SK-N-SH treated with all-trans-retinoic acid at 6 μM for 48 hours (cell line): Measurements from ENCODE around the gene SPP2.

Experiments
- ATAC-seq: fragments of 200-7000 bp; cut with Tn5 transposase; 3 replicates; pipeline ENCODE4 v1.9.1; 2020; ENCODE audit warnings: mild to moderate bottlenecking, moderate library complexity
- BACH2 ChIP-seq: fragments of 250-450 bp; sonication (Bioruptor Pico); IDR thresholded peaks from 2 replicates; pipeline ENCODE4 v1.9.0; 2021; ENCODE audit warnings: mild to moderate bottlenecking, borderline replicate concordance
- CREB5 ChIP-seq: fragments of 250-450 bp; sonication (Bioruptor Pico); IDR thresholded peaks from 2 replicates; pipeline ENCODE4 v1.5.1; 2020; ENCODE audit warnings: low read depth, mild to moderate bottlenecking, moderate library complexity
- ESRRG ChIP-seq: fragments of 250-450 bp; sonication (Bioruptor Pico); IDR thresholded peaks from 2 replicates; pipeline ENCODE4 v1.6.1; 2021; ENCODE audit warnings: mild to moderate bottlenecking
- GLIS3 ChIP-seq: fragments of 250-450 bp; sonication (Bioruptor Pico); IDR thresholded peaks from 2 replicates; pipeline ENCODE4 v1.5.0; 2020; ENCODE audit warnings: mild to moderate bottlenecking, moderate library complexity
- ISL1 ChIP-seq: fragments of 250-450 bp; sonication (Bioruptor Pico); IDR thresholded peaks from 2 replicates; pipeline ENCODE4 v2.1.2; 2022; ENCODE audit warnings: mild to moderate bottlenecking, moderate library complexity
- PATZ1 ChIP-seq: fragments of 250-450 bp; sonication (Bioruptor Pico); IDR thresholded peaks from 2 replicates; pipeline ENCODE4 v1.8.0; 2020; ENCODE audit warnings: mild to moderate bottlenecking, moderate library complexity, borderline replicate concordance
- POU6F1 ChIP-seq: fragments of 250-450 bp; sonication (Bioruptor Pico); IDR thresholded peaks from 2 replicates; pipeline ENCODE4 v1.8.0; 2021; ENCODE audit warnings: low read depth, mild to moderate bottlenecking, moderate library complexity, borderline replicate concordance
- PPARA ChIP-seq: fragments of 250-450 bp; sonication (Bioruptor Pico); IDR thresholded peaks from 2 replicates; pipeline ENCODE4 v1.5.0; 2020; ENCODE audit warnings: mild to moderate bottlenecking, borderline replicate concordance
- RARB ChIP-seq: fragments of 250-450 bp; sonication (Bioruptor Pico); IDR thresholded peaks from 2 replicates; pipeline ENCODE4 v1.8.0; 2021; ENCODE audit warnings: mild to moderate bottlenecking, moderate library complexity
- SNAI2 ChIP-seq: fragments of 250-450 bp; sonication (Bioruptor Pico); IDR thresholded peaks from 2 replicates; pipeline ENCODE4 v1.5.0; 2020; ENCODE audit warnings: mild to moderate bottlenecking, moderate library complexity
- TCF4 ChIP-seq: fragments of 250-450 bp; sonication (Bioruptor Pico); IDR thresholded peaks from 2 replicates; pipeline ENCODE4 v1.8.0; 2021; ENCODE audit warnings: mild to moderate bottlenecking, moderate library complexity, borderline replicate concordance
- ZFP3 ChIP-seq: fragments of 250-450 bp; sonication (Bioruptor Pico); IDR thresholded peaks from 2 replicates; pipeline ENCODE4 v1.5.0; 2020; ENCODE audit warnings: mild to moderate bottlenecking, moderate library complexity
- ZFP30 ChIP-seq: fragments of 450-650 bp; formaldehyde crosslinking; IDR thresholded peaks from 2 replicates; pipeline ENCODE4 v1.5.0; 2022; ENCODE audit warnings: mild to moderate bottlenecking, moderate library complexity
- ZNF565 ChIP-seq: fragments of 450-650 bp; formaldehyde crosslinking; conservative IDR thresholded peaks from 2 replicates; pipeline ENCODE4 v1.5.0; 2020; ENCODE audit warnings: low read depth, mild to moderate bottlenecking, moderate library complexity
- ZNF70 ChIP-seq: fragments of 450-650 bp; formaldehyde crosslinking; IDR thresholded peaks from 2 replicates; pipeline ENCODE4 v1.5.0; 2020; ENCODE audit warnings: mild to moderate bottlenecking, moderate library complexity
- ZNF8 ChIP-seq: fragments of 450-650 bp; formaldehyde crosslinking; IDR thresholded peaks from 2 replicates; pipeline ENCODE4 v1.5.0; 2020; ENCODE audit warnings: mild to moderate bottlenecking, moderate library complexity
- TF ChIP-seq, protein P1 (sequence below): fragments of 250-450 bp; sonication (Bioruptor Pico); IDR thresholded peaks from 2 replicates; pipeline ENCODE4 v1.5.0; 2020; ENCODE audit warnings: mild to moderate bottlenecking, moderate library complexity

The SPP2 gene

GRCh38 chr2:234026693-234027254, 23.7 kb upstream of the SPP2 start (continued):
- TF ChIP-seq CREB5 (no peak), PATZ1 (CRISPR knock-in tag) (no peak)

GRCh38 chr2:234027641-234028040, 22.9 kb upstream of the SPP2 start:
- TF ChIP-seq ZFP3 (no peak), PATZ1 (CRISPR knock-in tag) (no peak), TCF4 (CRISPR knock-in tag) (no peak), RARB (CRISPR knock-in tag) (no peak)
- ATAC-seq, result no peak

GRCh38 chr2:234029150-234029733, 21.3 kb upstream of the SPP2 start:
- TF ChIP-seq POU6F1 (CRISPR knock-in tag) (no peak), PPARA (CRISPR knock-in tag) (no peak), SNAI2 (CRISPR knock-in tag) (no peak), ZFP3 (no peak), GLIS3 (CRISPR knock-in tag) (no peak), TCF4 (CRISPR knock-in tag) (no peak), ISL1 (CRISPR knock-in tag) (no peak), BACH2 (CRISPR knock-in tag) (no peak), ESRRG (CRISPR knock-in tag) (no peak), PATZ1 (CRISPR knock-in tag) (no peak), ZNF70 (no peak), ZNF565 (CRISPR knock-in tag) (no peak), ZNF8 (CRISPR knock-in tag) (no peak), CREB5 (no peak), ZFP30 (no peak)
- ATAC-seq, result no peak

DNA sequence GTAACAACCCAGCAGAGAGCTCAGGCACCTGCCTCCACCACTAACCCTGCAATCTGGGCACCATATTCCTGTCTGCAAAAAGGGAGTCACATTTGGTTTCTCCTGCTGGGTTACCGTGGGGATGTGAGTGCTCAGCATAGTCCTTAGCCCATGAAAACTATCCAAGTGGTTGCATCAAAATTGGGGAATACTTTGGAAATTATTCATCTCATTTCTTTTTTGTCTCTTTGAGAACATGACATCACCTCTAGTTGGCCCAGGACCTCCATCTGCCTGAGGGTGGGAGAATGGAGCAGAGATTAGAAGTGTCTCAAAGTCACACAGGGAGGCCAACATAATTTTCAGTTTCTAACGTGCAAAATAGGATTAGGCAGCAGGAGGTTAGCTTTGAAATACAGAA, 19.3 kb upstream of the SPP2 start:
- no peak for ATAC-seq
- TF ChIP-seq PPARA (CRISPR knock-in tag) (no peak), TCF4 (CRISPR knock-in tag) (no peak), ZNF8 (CRISPR knock-in tag) (no peak), BACH2 (CRISPR knock-in tag) (no peak), ESRRG (CRISPR knock-in tag) (no peak)
- TF ChIP-seq, protein P1, sequence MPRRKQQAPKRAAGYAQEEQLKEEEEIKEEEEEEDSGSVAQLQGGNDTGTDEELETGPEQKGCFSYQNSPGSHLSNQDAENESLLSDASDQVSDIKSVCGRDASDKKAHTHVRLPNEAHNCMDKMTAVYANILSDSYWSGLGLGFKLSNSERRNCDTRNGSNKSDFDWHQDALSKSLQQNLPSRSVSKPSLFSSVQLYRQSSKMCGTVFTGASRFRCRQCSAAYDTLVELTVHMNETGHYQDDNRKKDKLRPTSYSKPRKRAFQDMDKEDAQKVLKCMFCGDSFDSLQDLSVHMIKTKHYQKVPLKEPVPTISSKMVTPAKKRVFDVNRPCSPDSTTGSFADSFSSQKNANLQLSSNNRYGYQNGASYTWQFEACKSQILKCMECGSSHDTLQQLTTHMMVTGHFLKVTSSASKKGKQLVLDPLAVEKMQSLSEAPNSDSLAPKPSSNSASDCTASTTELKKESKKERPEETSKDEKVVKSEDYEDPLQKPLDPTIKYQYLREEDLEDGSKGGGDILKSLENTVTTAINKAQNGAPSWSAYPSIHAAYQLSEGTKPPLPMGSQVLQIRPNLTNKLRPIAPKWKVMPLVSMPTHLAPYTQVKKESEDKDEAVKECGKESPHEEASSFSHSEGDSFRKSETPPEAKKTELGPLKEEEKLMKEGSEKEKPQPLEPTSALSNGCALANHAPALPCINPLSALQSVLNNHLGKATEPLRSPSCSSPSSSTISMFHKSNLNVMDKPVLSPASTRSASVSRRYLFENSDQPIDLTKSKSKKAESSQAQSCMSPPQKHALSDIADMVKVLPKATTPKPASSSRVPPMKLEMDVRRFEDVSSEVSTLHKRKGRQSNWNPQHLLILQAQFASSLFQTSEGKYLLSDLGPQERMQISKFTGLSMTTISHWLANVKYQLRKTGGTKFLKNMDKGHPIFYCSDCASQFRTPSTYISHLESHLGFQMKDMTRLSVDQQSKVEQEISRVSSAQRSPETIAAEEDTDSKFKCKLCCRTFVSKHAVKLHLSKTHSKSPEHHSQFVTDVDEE (CRISPR knock-in tag), result no peak
